NCI-H2171 treated with DMSO at 0.1 percent for 48 hours (cell line): Measurements from ENCODE around the gene TH.

Experiments
- DNase-seq: peaks from one replicate; lab custom pipeline; 2025; lab: John Stamatoyannopoulos, UW

Gene TH

GRCh38 chr11:2208691-2209369 lies 37.2 kb upstream of the TH start:
- DNase-seq = no peak

- DNase-seq = no peak
Observed at GRCh38 chr11:2207773-2208621, 36.4 kb upstream of the TH start.

- DNase-seq = no peak
Observed at GRCh38 chr11:2207212-2207611, 35.6 kb upstream of the TH start.

GRCh38 chr11:2205981-2206690 lies 34.5 kb upstream of the TH start:
- no peak for DNase-seq

- DNase-seq = no peak
Observed at GRCh38 chr11:2205214-2205720, 33.7 kb upstream of the TH start.

- DNase-seq = no peak
Observed at GRCh38 chr11:2204361-2205213, 33.0 kb upstream of the TH start.

GRCh38 chr11:2203440-2204259 lies 32.0 kb upstream of the TH start:
- no peak for DNase-seq

GRCh38 chr11:2202900-2203439 lies 31.4 kb upstream of the TH start:
- no peak for DNase-seq

- DNase-seq = no peak
Observed at GRCh38 chr11:2202071-2202899, 30.7 kb upstream of the TH start.

GRCh38 chr11:2201542-2201941 lies 29.9 kb upstream of the TH start:
- DNase-seq = no peak

GRCh38 chr11:2200957-2201519 lies 29.4 kb upstream of the TH start:
- no peak for DNase-seq

- no peak for DNase-seq
Observed at GRCh38 chr11:2200536-2200935, 28.9 kb upstream of the TH start.

- no peak for DNase-seq
Observed at GRCh38 chr11:2199466-2200341, 28.1 kb upstream of the TH start.

- DNase-seq = no peak
Observed at GRCh38 chr11:2198621-2199365, 27.2 kb upstream of the TH start.

- DNase-seq = no peak
Observed at GRCh38 chr11:2197771-2198520, 26.3 kb upstream of the TH start.

GRCh38 chr11:2196970-2197770 lies 25.6 kb upstream of the TH start:
- DNase-seq = peak; percentile 2
